Occipital lobe (tissue), 2 donors: Measurements from ENCODE around the gene ACD. TPM values are rescaled to one million over a fixed set of nuclear protein-coding genes. Genes with fewer than 3 reads are reported as not detected.
A peak's percentile ranks its signal among the peaks of the same experiment; 100 is the strongest.

ENCODE experiments used
- DNase-seq: peaks from one replicate; lab custom pipeline; 2025; lab: John Stamatoyannopoulos, UW
- total RNA-seq: library from RNA; depleted of rRNA; stranded (reverse); fragments of >200 nt; gene quantifications from one replicate; pipeline ENCODE4 v1.2.3, GENCODE V29; 2014

Gene ACD
- total RNA-seq, 1 donor from 2014 or later = 17.6 TPM

GRCh38 chr16:67648088-67648763 lies 11.8 kb downstream of the ACD start:
- DNase-seq = no peak

- DNase-seq = no peak
These were observed 12.4 kb downstream of the ACD start for GRCh38 chr16:67647681-67648080.

GRCh38 chr16:67647111-67647651 lies 12.9 kb downstream of the ACD start:
- DNase-seq = no peak

- no peak for DNase-seq
These were observed 14.5 kb downstream of the ACD start for GRCh38 chr16:67645397-67646121.

- no peak for DNase-seq
These were observed 16.0 kb downstream of the ACD start for GRCh38 chr16:67644038-67644437.

GRCh38 chr16:67641779-67642708 lies 18.0 kb downstream of the ACD start:
- DNase-seq = no peak

- no peak for DNase-seq
These were observed 22.4 kb downstream of the ACD start for GRCh38 chr16:67637625-67638024.

- DNase-seq = no peak
These were observed 23.3 kb downstream of the ACD start for GRCh38 chr16:67636713-67637112.

- DNase-seq = peak; percentile 44
These were observed 27.5 kb downstream of the ACD start for GRCh38 chr16:67632415-67633172.

GRCh38 chr16:67628216-67628615 lies 31.8 kb downstream of the ACD start:
- no peak for DNase-seq

GRCh38 chr16:67613808-67614207 lies 46.3 kb downstream of the ACD start:
- DNase-seq = no peak

- no peak for DNase-seq
These were observed 51.7 kb downstream of the ACD start for GRCh38 chr16:67608364-67608763.

Other genes with a start within 250 kb of the ACD start
- gene ZDHHC1, start 243.8 kb downstream of the ACD start, total RNA-seq = 2.3 TPM
- not detected for gene HSD11B2, start 229.1 kb downstream of the ACD start, total RNA-seq
- gene ATP6V0D1, start 179.1 kb downstream of the ACD start, total RNA-seq = 63.0 TPM
- gene AGRP, start 176.7 kb downstream of the ACD start, total RNA-seq = not detected
- 26.2 TPM for gene RIPOR1, start 131.4 kb downstream of the ACD start, total RNA-seq
- gene CTCF, start 97.7 kb downstream of the ACD start, total RNA-seq = 54.0 TPM
- gene CARMIL2, start 15.1 kb downstream of the ACD start, total RNA-seq = 3.1 TPM
- 8.3 TPM for gene PARD6A, start 700 bp upstream of the ACD start, total RNA-seq
- 6.2 TPM for gene ENKD1, start 6.5 kb upstream of the ACD start, total RNA-seq
- 3.1 TPM for gene C16orf86, start 6.6 kb upstream of the ACD start, total RNA-seq
- gene GFOD2, start 59.1 kb upstream of the ACD start, total RNA-seq = 51.5 TPM
- 4.4 TPM for gene RANBP10, start 146.3 kb upstream of the ACD start, total RNA-seq
- 3.7 TPM for gene TSNAXIP1, start 146.6 kb upstream of the ACD start, total RNA-seq
- gene THAP11, start 182.1 kb upstream of the ACD start, total RNA-seq = 25.3 TPM
- 73.2 TPM for gene NUTF2, start 186.7 kb upstream of the ACD start, total RNA-seq
- gene CENPT, start 187.4 kb upstream of the ACD start, total RNA-seq = 19.7 TPM
- gene EDC4, start 212.8 kb upstream of the ACD start, total RNA-seq = 45.2 TPM
- not detected for gene NRN1L, start 224.6 kb upstream of the ACD start, total RNA-seq
- 5.1 TPM for gene PSKH1, start 233.0 kb upstream of the ACD start, total RNA-seq